WTC11 (cell line): ENCODE measurements around the gene TMEM178A. TPM values are rescaled to one million over a fixed set of nuclear protein-coding genes. Genes with fewer than 3 reads are reported as not detected.

Experiments used
- ATAC-seq: fragments of 200-7000 bp; cut with Tn5 transposase; 2 replicates; pipeline ENCODE4 v1.10.0; 2021; ENCODE audit warnings: mild to moderate bottlenecking, moderate library complexity
- CTCF ChIA-PET: fragments of 300-600 bp; sonication (Branson Sonifier 250); formaldehyde crosslinking; loops from one replicate; lab custom pipeline; 2021; ENCODE audit warnings: antibody characterized with exemption; lab: Charles Lee
- POLR2A ChIA-PET: fragments of 350-600 bp; sonication (Branson Sonifier 250); formaldehyde crosslinking; loops from one replicate; lab custom pipeline; 2021; ENCODE audit warnings: antibody characterized with exemption; lab: Charles Lee
- DNase-seq: peaks from one replicate; pipeline ENCODE4 v3.0.0; 2021; ENCODE audit warnings: low spot score
- H3K27ac Mint-ChIP-seq: 2 replicates; pipeline ENCODE4 v1.8.0; 2021; ENCODE audit warnings: mixed read lengths
- H3K27me3 Mint-ChIP-seq: 2 replicates; pipeline ENCODE4 v1.8.0; 2021; ENCODE audit warnings: low read depth, mild to moderate bottlenecking, moderate library complexity, mixed read lengths
- H3K36me3 Mint-ChIP-seq: 2 replicates; pipeline ENCODE4 v1.8.0; 2021; ENCODE audit warnings: mixed read lengths
- H3K4me1 Mint-ChIP-seq: 2 replicates; pipeline ENCODE4 v1.8.0; 2022; ENCODE audit warnings: mixed read lengths
- H3K4me3 Mint-ChIP-seq: 2 replicates; pipeline ENCODE4 v1.8.0; 2021; ENCODE audit warnings: mild to moderate bottlenecking, moderate library complexity, mixed read lengths
- H3K9me3 Mint-ChIP-seq: 2 replicates; pipeline ENCODE4 v1.8.0; 2021; ENCODE audit warnings: mixed read lengths
- AR ChIP-seq: fragments of 250-450 bp; sonication (Bioruptor Pico); IDR thresholded peaks from 2 replicates; pipeline ENCODE4 v1.9.0; 2021; ENCODE audit warnings: mild to moderate bottlenecking
- ATF1 ChIP-seq: sonication (generic); formaldehyde crosslinking; IDR thresholded peaks from 2 replicates; pipeline ENCODE4 v1.8.1; 2023; ENCODE audit warnings: mild to moderate bottlenecking, moderate library complexity, missing genetic modification reagents
- ATF3 ChIP-seq: sonication (generic); formaldehyde crosslinking; conservative IDR thresholded peaks from 2 replicates; pipeline ENCODE4 v1.8.1; 2022; ENCODE audit warnings: mild to moderate bottlenecking, missing genetic modification reagents
- EMX1 ChIP-seq: fragments of 250-450 bp; sonication (Bioruptor Pico); IDR thresholded peaks from 2 replicates; pipeline ENCODE4 v1.8.0; 2021; ENCODE audit warnings: mild to moderate bottlenecking
- FOXP4 ChIP-seq: sonication (generic); formaldehyde crosslinking; IDR thresholded peaks from 2 replicates; pipeline ENCODE4 v1.8.0; 2022; ENCODE audit warnings: mild to moderate bottlenecking, missing genetic modification reagents
- MXD4 ChIP-seq: fragments of 250-450 bp; sonication (Bioruptor Pico); IDR thresholded peaks from 2 replicates; pipeline ENCODE4 v1.8.0; 2021; ENCODE audit warnings: mild to moderate bottlenecking, moderate library complexity, borderline replicate concordance
- RORB ChIP-seq: fragments of 250-450 bp; sonication (Bioruptor Pico); IDR thresholded peaks from 2 replicates; pipeline ENCODE4 v1.9.0; 2021; ENCODE audit warnings: mild to moderate bottlenecking
- SMAD3 ChIP-seq: sonication (generic); formaldehyde crosslinking; IDR thresholded peaks from 2 replicates; pipeline ENCODE4 v1.8.0; 2022; ENCODE audit warnings: missing genetic modification reagents, mild to moderate bottlenecking, borderline replicate concordance
- SOX15 ChIP-seq: fragments of 250-450 bp; sonication (Bioruptor Pico); IDR thresholded peaks from 2 replicates; pipeline ENCODE4 v1.9.0; 2021; ENCODE audit warnings: mild to moderate bottlenecking
- SP1 ChIP-seq: sonication (generic); formaldehyde crosslinking; conservative IDR thresholded peaks from 2 replicates; pipeline ENCODE4 v1.8.1; 2022; ENCODE audit warnings: missing genetic modification reagents
- USF2 ChIP-seq: sonication (generic); formaldehyde crosslinking; IDR thresholded peaks from 2 replicates; pipeline ENCODE4 v1.8.1; 2023; ENCODE audit warnings: mild to moderate bottlenecking, missing genetic modification reagents, moderate library complexity
- ZNF138 ChIP-seq: sonication (generic); formaldehyde crosslinking; conservative IDR thresholded peaks from 2 replicates; pipeline ENCODE4 v1.8.1; 2022; ENCODE audit warnings: mild to moderate bottlenecking, moderate library complexity, missing genetic modification reagents
- ZNF219 ChIP-seq: sonication (generic); formaldehyde crosslinking; IDR thresholded peaks from 2 replicates; pipeline ENCODE4 v1.8.0; 2023; ENCODE audit warnings: missing genetic modification reagents, mild to moderate bottlenecking, borderline replicate concordance
- ZNF396 ChIP-seq: fragments of 250-450 bp; sonication (Bioruptor Pico); IDR thresholded peaks from 2 replicates; pipeline ENCODE4 v1.8.0; 2021; ENCODE audit warnings: mild to moderate bottlenecking, moderate library complexity, borderline replicate concordance
- ZNF423 ChIP-seq: fragments of 250-450 bp; sonication (Bioruptor Pico); IDR thresholded peaks from 2 replicates; pipeline ENCODE4 v2.1.2; 2022; ENCODE audit warnings: mild to moderate bottlenecking, moderate library complexity
- total RNA-seq: library from RNA; stranded (reverse); gene quantifications from 3 replicates; pipeline ENCODE4 v1.2.3, GENCODE V29; 2021
- TF ChIP-seq, protein P1 (sequence below): sonication (generic); formaldehyde crosslinking; IDR thresholded peaks from 2 replicates; pipeline ENCODE4 v1.8.1; 2022; ENCODE audit warnings: low read depth, missing genetic modification reagents, borderline replicate concordance
- TF ChIP-seq, protein P2 (sequence below): sonication (generic); formaldehyde crosslinking; IDR thresholded peaks from 2 replicates; pipeline ENCODE4 v1.8.1; 2023; ENCODE audit warnings: mild to moderate bottlenecking, missing genetic modification reagents, borderline replicate concordance
- TF ChIP-seq, protein P3 (sequence below): sonication (generic); formaldehyde crosslinking; IDR thresholded peaks from 2 replicates; pipeline ENCODE4 v1.8.1; 2023; ENCODE audit warnings: mild to moderate bottlenecking, moderate library complexity, missing genetic modification reagents

Gene TMEM178A
- total RNA-seq, 1 experiment from 2014 or later, result 14.5 TPM

DNA sequence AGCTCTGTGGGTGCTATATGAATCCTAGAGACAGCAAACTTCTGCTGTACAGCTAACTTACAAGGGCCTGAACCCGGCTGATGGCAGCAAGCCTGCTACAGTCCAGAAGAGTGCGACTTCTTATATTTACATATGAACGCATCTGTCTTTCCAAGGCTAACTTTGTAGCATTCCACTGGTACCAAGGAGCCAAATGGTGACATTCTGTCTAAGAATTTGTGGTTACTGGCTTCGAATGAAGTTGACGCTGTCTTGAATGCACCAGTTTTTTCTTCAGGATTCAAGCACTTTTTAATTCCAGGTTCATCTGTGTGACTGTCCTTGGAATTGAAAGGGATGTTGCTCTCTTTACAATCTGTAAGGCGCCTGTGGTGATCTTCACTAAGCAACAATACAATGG is 70.9 kb downstream of the TMEM178A start:
- ChIA-PET CTCF (no interaction called here), POLR2A (no interaction called here)
- H3K4me3 Mint-ChIP-seq, result no peak overlapping the region
- no peak overlapping the region for H3K27ac Mint-ChIP-seq
- no peak for DNase-seq
- TF ChIP-seq ZNF396 (no peak), MXD4 (no peak), EMX1 (CRISPR knock-in tag) (no peak), ATF1 (CRISPR knock-in tag) (no peak), SMAD3 (no peak)
- TF ChIP-seq, all 79 proteins: peak for 0
- no peak for ATAC-seq
- Mint-ChIP-seq H3K9me3 (peaks cover 4% of the 10 kb centered on the region; the same call in 1 of the 2 replicates), H3K36me3 (peaks cover 51% of the 10 kb centered on the region), H3K4me1 (peaks cover 33% of the 10 kb centered on the region), H3K27me3 (no peaks in the 10 kb centered on the region)

- ATAC-seq (peak; percentile 75), DNase-seq (peak; percentile 65)
- Mint-ChIP-seq H3K4me3 (0 out of 2 replicates have a peak overlapping the region, but pooled peaks have one; percentile 3), H3K9me3 (peaks cover 4% of the 10 kb centered on the region; the same call in 1 of the 2 replicates), H3K4me1 (peaks cover 33% of the 10 kb centered on the region), H3K36me3 (peaks cover 46% of the 10 kb centered on the region), H3K27me3 (no peaks in the 10 kb centered on the region), H3K27ac (peak overlapping the region; percentile 90)
- POLR2A ChIA-PET, result interaction anchor here (0.6 kb wide), 1 partner anchor 31 kb away, joined by 3 read pairs; no protein-coding TSS in a partner anchor
- CTCF ChIA-PET, result interaction anchor here (0.6 to 2.4 kb wide), 4 partner anchors 9 to 790 kb away, joined by 3 to 10 read pairs (median 4); no protein-coding TSS in a partner anchor
- no peak for TF ChIP-seq ZNF219
- no peak for TF ChIP-seq AR (CRISPR knock-in tag)
- no peak for TF ChIP-seq RORB (CRISPR knock-in tag)
- no peak for TF ChIP-seq ATF3 (CRISPR knock-in tag)
- no peak for TF ChIP-seq SP1
- TF ChIP-seq, protein P1, sequence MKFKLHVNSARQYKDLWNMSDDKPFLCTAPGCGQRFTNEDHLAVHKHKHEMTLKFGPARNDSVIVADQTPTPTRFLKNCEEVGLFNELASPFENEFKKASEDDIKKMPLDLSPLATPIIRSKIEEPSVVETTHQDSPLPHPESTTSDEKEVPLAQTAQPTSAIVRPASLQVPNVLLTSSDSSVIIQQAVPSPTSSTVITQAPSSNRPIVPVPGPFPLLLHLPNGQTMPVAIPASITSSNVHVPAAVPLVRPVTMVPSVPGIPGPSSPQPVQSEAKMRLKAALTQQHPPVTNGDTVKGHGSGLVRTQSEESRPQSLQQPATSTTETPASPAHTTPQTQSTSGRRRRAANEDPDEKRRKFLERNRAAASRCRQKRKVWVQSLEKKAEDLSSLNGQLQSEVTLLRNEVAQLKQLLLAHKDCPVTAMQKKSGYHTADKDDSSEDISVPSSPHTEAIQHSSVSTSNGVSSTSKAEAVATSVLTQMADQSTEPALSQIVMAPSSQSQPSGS (CRISPR knock-in tag), result no peak
- 0 out of 2 replicates have a peak, but pooled peaks have one; percentile 11 for TF ChIP-seq USF2 (CRISPR knock-in tag)
- TF ChIP-seq, protein P2, sequence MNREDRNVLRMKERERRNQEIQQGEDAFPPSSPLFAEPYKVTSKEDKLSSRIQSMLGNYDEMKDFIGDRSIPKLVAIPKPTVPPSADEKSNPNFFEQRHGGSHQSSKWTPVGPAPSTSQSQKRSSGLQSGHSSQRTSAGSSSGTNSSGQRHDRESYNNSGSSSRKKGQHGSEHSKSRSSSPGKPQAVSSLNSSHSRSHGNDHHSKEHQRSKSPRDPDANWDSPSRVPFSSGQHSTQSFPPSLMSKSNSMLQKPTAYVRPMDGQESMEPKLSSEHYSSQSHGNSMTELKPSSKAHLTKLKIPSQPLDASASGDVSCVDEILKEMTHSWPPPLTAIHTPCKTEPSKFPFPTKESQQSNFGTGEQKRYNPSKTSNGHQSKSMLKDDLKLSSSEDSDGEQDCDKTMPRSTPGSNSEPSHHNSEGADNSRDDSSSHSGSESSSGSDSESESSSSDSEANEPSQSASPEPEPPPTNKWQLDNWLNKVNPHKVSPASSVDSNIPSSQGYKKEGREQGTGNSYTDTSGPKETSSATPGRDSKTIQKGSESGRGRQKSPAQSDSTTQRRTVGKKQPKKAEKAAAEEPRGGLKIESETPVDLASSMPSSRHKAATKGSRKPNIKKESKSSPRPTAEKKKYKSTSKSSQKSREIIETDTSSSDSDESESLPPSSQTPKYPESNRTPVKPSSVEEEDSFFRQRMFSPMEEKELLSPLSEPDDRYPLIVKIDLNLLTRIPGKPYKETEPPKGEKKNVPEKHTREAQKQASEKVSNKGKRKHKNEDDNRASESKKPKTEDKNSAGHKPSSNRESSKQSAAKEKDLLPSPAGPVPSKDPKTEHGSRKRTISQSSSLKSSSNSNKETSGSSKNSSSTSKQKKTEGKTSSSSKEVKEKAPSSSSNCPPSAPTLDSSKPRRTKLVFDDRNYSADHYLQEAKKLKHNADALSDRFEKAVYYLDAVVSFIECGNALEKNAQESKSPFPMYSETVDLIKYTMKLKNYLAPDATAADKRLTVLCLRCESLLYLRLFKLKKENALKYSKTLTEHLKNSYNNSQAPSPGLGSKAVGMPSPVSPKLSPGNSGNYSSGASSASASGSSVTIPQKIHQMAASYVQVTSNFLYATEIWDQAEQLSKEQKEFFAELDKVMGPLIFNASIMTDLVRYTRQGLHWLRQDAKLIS, result no peak
- TF ChIP-seq ZNF138, result no peak
- no peak for TF ChIP-seq FOXP4
- TF ChIP-seq SOX15 (CRISPR knock-in tag), result no peak
- TF ChIP-seq, protein P3, sequence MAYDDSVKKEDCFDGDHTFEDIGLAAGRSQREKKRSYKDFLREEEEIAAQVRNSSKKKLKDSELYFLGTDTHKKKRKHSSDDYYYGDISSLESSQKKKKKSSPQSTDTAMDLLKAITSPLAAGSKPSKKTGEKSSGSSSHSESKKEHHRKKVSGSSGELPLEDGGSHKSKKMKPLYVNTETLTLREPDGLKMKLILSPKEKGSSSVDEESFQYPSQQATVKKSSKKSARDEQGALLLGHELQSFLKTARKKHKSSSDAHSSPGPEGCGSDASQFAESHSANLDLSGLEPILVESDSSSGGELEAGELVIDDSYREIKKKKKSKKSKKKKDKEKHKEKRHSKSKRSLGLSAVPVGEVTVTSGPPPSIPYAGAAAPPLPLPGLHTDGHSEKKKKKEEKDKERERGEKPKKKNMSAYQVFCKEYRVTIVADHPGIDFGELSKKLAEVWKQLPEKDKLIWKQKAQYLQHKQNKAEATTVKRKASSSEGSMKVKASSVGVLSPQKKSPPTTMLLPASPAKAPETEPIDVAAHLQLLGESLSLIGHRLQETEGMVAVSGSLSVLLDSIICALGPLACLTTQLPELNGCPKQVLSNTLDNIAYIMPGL (CRISPR knock-in tag), result no peak
- 0 out of 2 replicates have a peak, but pooled peaks have one; percentile 35 for TF ChIP-seq ZNF423 (CRISPR knock-in tag)
These were observed 71.9 kb downstream of the TMEM178A start for GRCh38 chr2:39737661-39738060.
